Thyroid gland (tissue), 4 donors: ENCODE results near the gene CETN1.

Source experiments
- POLR2A ChIP-seq, 2 donors: fragments of 450-650 bp; IDR thresholded peaks; one replicate each; pipeline ENCODE4 v1.6.1; 2017; ENCODE audit warnings: antibody characterized with exemption in 2 of 2, mild to moderate bottlenecking in 2 of 2, moderate library complexity in 1 of 2
- TF ChIP-seq, protein P1 (sequence below), 6 experiments: fragments of 200-600 bp in 3 of 6; fragments of 450-650 bp in 3 of 6; sonication (generic) in 3 of 6; IDR thresholded peaks; one replicate each; pipeline ENCODE4 v1.5.1; 2016 to 2019; ENCODE audit warnings: antibody characterized with exemption in 6 of 6, mild to moderate bottlenecking in 2 of 6, inconsistent platforms in 1 of 6, moderate library complexity in 1 of 6

GRCh38 chr18:572831-573289, 7.3 kb upstream of the CETN1 start:
- TF ChIP-seq, protein P1, sequence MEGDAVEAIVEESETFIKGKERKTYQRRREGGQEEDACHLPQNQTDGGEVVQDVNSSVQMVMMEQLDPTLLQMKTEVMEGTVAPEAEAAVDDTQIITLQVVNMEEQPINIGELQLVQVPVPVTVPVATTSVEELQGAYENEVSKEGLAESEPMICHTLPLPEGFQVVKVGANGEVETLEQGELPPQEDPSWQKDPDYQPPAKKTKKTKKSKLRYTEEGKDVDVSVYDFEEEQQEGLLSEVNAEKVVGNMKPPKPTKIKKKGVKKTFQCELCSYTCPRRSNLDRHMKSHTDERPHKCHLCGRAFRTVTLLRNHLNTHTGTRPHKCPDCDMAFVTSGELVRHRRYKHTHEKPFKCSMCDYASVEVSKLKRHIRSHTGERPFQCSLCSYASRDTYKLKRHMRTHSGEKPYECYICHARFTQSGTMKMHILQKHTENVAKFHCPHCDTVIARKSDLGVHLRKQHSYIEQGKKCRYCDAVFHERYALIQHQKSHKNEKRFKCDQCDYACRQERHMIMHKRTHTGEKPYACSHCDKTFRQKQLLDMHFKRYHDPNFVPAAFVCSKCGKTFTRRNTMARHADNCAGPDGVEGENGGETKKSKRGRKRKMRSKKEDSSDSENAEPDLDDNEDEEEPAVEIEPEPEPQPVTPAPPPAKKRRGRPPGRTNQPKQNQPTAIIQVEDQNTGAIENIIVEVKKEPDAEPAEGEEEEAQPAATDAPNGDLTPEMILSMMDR (IDR thresholded peaks at IDR 0.05): no peak
- TF ChIP-seq POLR2A (IDR thresholded peaks at IDR 0.05): no peak
